ENCODE data around the gene RSL1D1. TPM values are rescaled to one million over a fixed set of nuclear protein-coding genes. Genes with fewer than 3 reads are reported as not detected.

RSL1D1 gene
- polyA plus RNA-seq, 4 donors, result 53.0 to 243 (median 97.9) TPM

Other genes with a start within 250 kb of the RSL1D1 start
- 10 to 100 TPM in 1 of 4 donors, 1 to 10 TPM in 3; 6.1 to 15.7 (median 9.6) TPM for gene SNN, start 183.1 kb downstream of the RSL1D1 start, polyA plus RNA-seq
- 10 to 100 TPM; 47.6 to 73.4 (median 49.7) TPM for gene TXNDC11, start 108.7 kb downstream of the RSL1D1 start, polyA plus RNA-seq
- gene ZC3H7A, start 54.3 kb downstream of the RSL1D1 start, polyA plus RNA-seq, result 10 to 100 TPM; 21.2 to 51.7 (median 36.9) TPM
- gene GSPT1, start 64.4 kb upstream of the RSL1D1 start, polyA plus RNA-seq, result 10 to 100 TPM; 27.3 to 79.7 (median 42.2) TPM
- gene NPIPB2, start 90.5 kb upstream of the RSL1D1 start, polyA plus RNA-seq, result 10 to 100 TPM in 1 of 4 donors, 1 to 10 TPM in 2, not detected in 1; 5.1 to 25.3 (median 5.5) TPM
- 10 to 100 TPM in 1 of 4 donors, 1 to 10 TPM in 1, under 1 TPM in 1, not detected in 1; 0.04 to 19.7 (median 1.8) TPM for gene TNFRSF17, start 113.7 kb upstream of the RSL1D1 start, polyA plus RNA-seq
- gene SNX29, start 125.2 kb upstream of the RSL1D1 start, polyA plus RNA-seq, result 1 to 10 TPM in 3 of 4 donors, under 1 TPM in 1; 0.89 to 3.7 (median 2.5) TPM

Data from small intestine (tissue), 4 donors.